Peyer's patch (tissue), 4 donors: ENCODE measurements around the gene METRNL.

Experiments used
- CTCF ChIP-seq, 6 experiments: fragments of 450-650 bp in 4 of 6; fragments of 200-600 bp in 2 of 6; sonication (generic) in 1 of 6; IDR thresholded peaks; one replicate each; pipeline ENCODE4 v1.5.1; 2017 to 2019; ENCODE audit warnings: antibody characterized with exemption in 6 of 6, mild to moderate bottlenecking in 3 of 6, moderate library complexity in 1 of 6
- POLR2A ChIP-seq, 2 donors: fragments of 450-650 bp; IDR thresholded peaks; one replicate each; pipeline ENCODE4 v1.5.1; 2017; ENCODE audit warnings: antibody characterized with exemption in 2 of 2, mild to moderate bottlenecking in 2 of 2, moderate library complexity in 2 of 2

- TF ChIP-seq POLR2A (IDR thresholded peaks at IDR 0.05), result no peak
- TF ChIP-seq CTCF (IDR thresholded peaks at IDR 0.05), result no peak
Measured at GRCh38 chr17:83136931-83137330, 57.5 kb downstream of the METRNL start.
